ENCODE measurements around the gene BUD13.
"Not testable (repeated sequence)": the region's sequence is repeated elsewhere in the genome, so short reads cannot be mapped to it uniquely, and the experiment has no call there.

The BUD13 gene

GRCh38 chr11:116772443-116773202, at the start of gene BUD13:
Gene BUD13 (minus strand): TSS chr11:116772987. CDS start chr11:116772964, 23 bp downstream.
- DNase-seq: peak; percentile 89 to 92 (median 92)

GRCh38 chr11:116822575-116822974, 49.8 kb upstream of the BUD13 start:
- no peak for DNase-seq

- no peak for DNase-seq
Observed at GRCh38 chr11:116821050-116821918, 48.5 kb upstream of the BUD13 start.

- no peak for DNase-seq
Observed at GRCh38 chr11:116819049-116819448, 46.3 kb upstream of the BUD13 start.

- DNase-seq: no peak
Observed at GRCh38 chr11:116814502-116814901, 41.7 kb upstream of the BUD13 start.

GRCh38 chr11:116813781-116814471, 41.1 kb upstream of the BUD13 start:
- DNase-seq: no peak

GRCh38 chr11:116813170-116813569, 40.4 kb upstream of the BUD13 start:
- no peak for DNase-seq

GRCh38 chr11:116812109-116812508, 39.3 kb upstream of the BUD13 start:
- DNase-seq: no peak

GRCh38 chr11:116811194-116811593, 38.4 kb upstream of the BUD13 start:
- DNase-seq: no peak

GRCh38 chr11:116808262-116809175, 35.7 kb upstream of the BUD13 start:
- no peak for DNase-seq

- no peak for DNase-seq
Observed at GRCh38 chr11:116807601-116808261, 34.9 kb upstream of the BUD13 start.

GRCh38 chr11:116804001-116804400, 31.2 kb upstream of the BUD13 start:
- DNase-seq: no peak

GRCh38 chr11:116801662-116802061, 28.9 kb upstream of the BUD13 start:
- DNase-seq: not testable (repeated sequence)

- no peak for DNase-seq
Observed at GRCh38 chr11:116800610-116801009, 27.8 kb upstream of the BUD13 start.

- DNase-seq: no peak
Observed at GRCh38 chr11:116798368-116798767, 25.6 kb upstream of the BUD13 start.

- DNase-seq: no peak
Observed at GRCh38 chr11:116797816-116798215, 25.0 kb upstream of the BUD13 start.

GRCh38 chr11:116796548-116796947, 23.8 kb upstream of the BUD13 start:
- no peak for DNase-seq

GRCh38 chr11:116794851-116795250, 22.1 kb upstream of the BUD13 start:
- DNase-seq: no peak

- no peak for DNase-seq
Observed at GRCh38 chr11:116793772-116794097, 20.9 kb upstream of the BUD13 start.

GRCh38 chr11:116792869-116793771, 20.3 kb upstream of the BUD13 start:
- no peak for DNase-seq
